ENCODE data around the gene LDHB. TPM values are rescaled to one million over a fixed set of nuclear protein-coding genes. Genes with fewer than 3 reads are reported as not detected.
"Not testable (repeated sequence)": the region's sequence is repeated elsewhere in the genome, so short reads cannot be mapped to it uniquely, and the experiment has no call there.

LDHB gene
- total and polyA plus RNA-seq, 9 donors: 266 to 674 (median 479) TPM

- 60 to 64% (median 61%) methylated on average over 3 of the region's 3 CpGs for WGBS, 3 donors
- no peaks in the 10 kb centered on the region for H3K36me3 ChIP-seq
- no peak for DNase-seq
Observed at GRCh38 chr12:21649034-21649433, 8.6 kb downstream of the LDHB start.

GRCh38 chr12:21648378-21648777 lies 9.3 kb downstream of the LDHB start:
- no peak for DNase-seq
- Histone ChIP-seq H3K27ac (no peak overlapping the region), H3K4me3 (no peak overlapping the region), H3K36me3 (no peaks in the 10 kb centered on the region), H3K4me1 (ENCODE audit: insufficient read depth) (no peaks in the 10 kb centered on the region), H3K9me3 (no peaks in the 10 kb centered on the region), H3K27me3 (no peaks in the 10 kb centered on the region)
- no peak for TF ChIP-seq CTCF (IDR thresholded peaks at IDR 0.05)
- no peak for TF ChIP-seq EP300 (IDR thresholded peaks at IDR 0.05)
- no peak for TF ChIP-seq POLR2A (IDR thresholded peaks at IDR 0.05)
- intact Hi-C loops (cut with DNase I): no loop called here
- 96 to 100% (median 98%) methylated on average over 2 of the region's 2 CpGs for WGBS, 3 donors

More at GRCh38 chr12:21649034-21649433, 8.6 kb downstream of the LDHB start:
- Histone ChIP-seq H3K9me3 (no peaks in the 10 kb centered on the region), H3K27ac (no peak overlapping the region), H3K4me1 (ENCODE audit: insufficient read depth) (no peaks in the 10 kb centered on the region), H3K4me3 (no peak overlapping the region), H3K27me3 (no peaks in the 10 kb centered on the region)
- intact Hi-C loops (cut with DNase I): no loop called here
- no peak for TF ChIP-seq EP300 (IDR thresholded peaks at IDR 0.05)
- TF ChIP-seq POLR2A (IDR thresholded peaks at IDR 0.05): no peak
- TF ChIP-seq CTCF (IDR thresholded peaks at IDR 0.05): no peak

GRCh38 chr12:21647179-21647578 lies 10.5 kb downstream of the LDHB start:
- DNase-seq: no peak
- TF ChIP-seq EP300 (IDR thresholded peaks at IDR 0.05) (no peak), CTCF (IDR thresholded peaks at IDR 0.05) (no peak), POLR2A (IDR thresholded peaks at IDR 0.05) (no peak)
- Histone ChIP-seq H3K4me1 (ENCODE audit: insufficient read depth) (peaks cover 2% of the 10 kb centered on the region), H3K27me3 (no peaks in the 10 kb centered on the region), H3K27ac (no peak overlapping the region), H3K9me3 (no peaks in the 10 kb centered on the region), H3K36me3 (no peaks in the 10 kb centered on the region), H3K4me3 (no peak overlapping the region)
- intact Hi-C loops (cut with DNase I): no loop called here

GRCh38 chr12:21645041-21645500 lies 12.6 kb downstream of the LDHB start:
- intact Hi-C loops (cut with DNase I): not testable (repeated sequence)

GRCh38 chr12:21644516-21644915 lies 13.1 kb downstream of the LDHB start:
- no peak overlapping the region for H3K27ac ChIP-seq
- peaks cover 2% of the 10 kb centered on the region for H3K4me1 ChIP-seq (ENCODE audit: insufficient read depth)
- H3K4me3 ChIP-seq: no peak overlapping the region
- TF ChIP-seq EP300 (IDR thresholded peaks at IDR 0.05) (no peak), POLR2A (IDR thresholded peaks at IDR 0.05) (no peak), CTCF (IDR thresholded peaks at IDR 0.05) (no peak)
- H3K9me3 ChIP-seq: no peaks in the 10 kb centered on the region
- H3K36me3 ChIP-seq: no peaks in the 10 kb centered on the region
- WGBS, 3 donors: 87 to 93% (median 89%) methylated on average over 4 of the region's 4 CpGs
- DNase-seq: no peak
- intact Hi-C loops (cut with DNase I): no loop called here
- no peaks in the 10 kb centered on the region for H3K27me3 ChIP-seq

More at GRCh38 chr12:21645041-21645500, 12.6 kb downstream of the LDHB start:
- not testable (repeated sequence) for H3K27me3 ChIP-seq; H3K9me3 ChIP-seq; DNase-seq; H3K4me1 ChIP-seq (ENCODE audit: insufficient read depth); H3K4me3 ChIP-seq; H3K36me3 ChIP-seq; H3K27ac ChIP-seq
- 54 to 75% (median 60%) methylated on average over 7 of the region's 7 CpGs for WGBS, 3 donors
